Astrocyte (in vitro differentiated cells and primary cell): ENCODE data around the gene PIM3. TPM values are rescaled to one million over a fixed set of nuclear protein-coding genes. Genes with fewer than 3 reads are reported as not detected.

Experiments used
- DNase-seq: peaks from one replicate; pipeline ENCODE4 v3.0.0-alpha.2; 2010; ENCODE audit warnings: low read depth
- FAIRE-seq: peaks from 2 replicates; lab custom pipeline; 2011; peaks lifted over from hg19 to GRCh38; lab: Jason Lieb, UNC
- H2AFZ ChIP-seq: 2 replicates; pipeline ENCODE4 v1.6.0; 2012; ENCODE audit warnings: low read depth, low read length, inconsistent platforms
- H3K27ac ChIP-seq: 2 replicates; pipeline ENCODE4 v1.5.1; 2011; ENCODE audit warnings: low read depth, low read length, inconsistent platforms
- H3K27me3 ChIP-seq: 2 replicates; pipeline ENCODE4 v1.6.0; 2011; ENCODE audit warnings: low read length, inconsistent platforms; ENCODE audit not compliant: insufficient read depth
- H3K36me3 ChIP-seq: 2 replicates; pipeline ENCODE4 v1.5.1; 2011; ENCODE audit warnings: low read length, inconsistent platforms; ENCODE audit not compliant: insufficient read depth
- H3K4me1 ChIP-seq: 2 replicates; pipeline ENCODE4 v1.5.1; 2011; ENCODE audit warnings: low read length, inconsistent platforms; ENCODE audit not compliant: insufficient read depth
- H3K4me2 ChIP-seq: 2 replicates; pipeline ENCODE4 v1.6.0; 2012; ENCODE audit warnings: low read length, inconsistent platforms
- H3K4me3 ChIP-seq: 2 replicates; pipeline ENCODE4 v1.5.1; 2011; ENCODE audit warnings: low read depth, mild to moderate bottlenecking, low read length, inconsistent platforms; ENCODE audit not compliant: insufficient read depth
- H3K79me2 ChIP-seq: 2 replicates; pipeline ENCODE4 v1.6.0; 2012; ENCODE audit warnings: mild to moderate bottlenecking, low read length, inconsistent platforms; ENCODE audit not compliant: insufficient read depth
- H3K9ac ChIP-seq: 2 replicates; pipeline ENCODE4 v1.6.0; 2012; ENCODE audit warnings: mild to moderate bottlenecking, low read length, inconsistent platforms
- H3K9me3 ChIP-seq: 2 replicates; pipeline ENCODE4 v1.5.1; 2012; ENCODE audit warnings: low read depth, mild to moderate bottlenecking, low read length, inconsistent platforms; ENCODE audit not compliant: insufficient read depth
- H4K20me1 ChIP-seq: 2 replicates; pipeline ENCODE4 v1.6.0; 2012; ENCODE audit warnings: low read length, inconsistent platforms; ENCODE audit not compliant: insufficient read depth
- H3K27ac Mint-ChIP-seq: one replicate; pipeline ENCODE4 v1.8.0; 2021; ENCODE audit warnings: mild to moderate bottlenecking, mixed read lengths; ENCODE audit not compliant: unreplicated experiment
- H3K27me3 Mint-ChIP-seq: one replicate; pipeline ENCODE4 v1.8.0; 2021; ENCODE audit warnings: low read depth, mixed read lengths; ENCODE audit not compliant: unreplicated experiment
- H3K36me3 Mint-ChIP-seq: one replicate; pipeline ENCODE4 v1.8.0; 2021; ENCODE audit warnings: low read depth, mixed read lengths; ENCODE audit not compliant: unreplicated experiment
- H3K4me1 Mint-ChIP-seq: one replicate; pipeline ENCODE4 v1.8.0; 2021; ENCODE audit warnings: low read depth, mixed read lengths; ENCODE audit not compliant: unreplicated experiment
- H3K4me3 Mint-ChIP-seq: one replicate; pipeline ENCODE4 v1.8.0; 2021; ENCODE audit warnings: mild to moderate bottlenecking, moderate library complexity, mixed read lengths; ENCODE audit not compliant: unreplicated experiment
- H3K9me3 Mint-ChIP-seq: one replicate; pipeline ENCODE4 v1.8.0; 2021; ENCODE audit warnings: mild to moderate bottlenecking, mixed read lengths; ENCODE audit not compliant: unreplicated experiment
- CTCF ChIP-seq: IDR thresholded peaks from 2 replicates; pipeline ENCODE4 v1.5.1; 2011; ENCODE audit warnings: low read depth, mild to moderate bottlenecking, inconsistent platforms, low read length, moderate library complexity; ENCODE audit not compliant: insufficient read depth
- EZH2 ChIP-seq: IDR thresholded peaks from 2 replicates; pipeline ENCODE4 v1.6.1; 2012; ENCODE audit warnings: mild to moderate bottlenecking, low read length, inconsistent platforms; ENCODE audit not compliant: insufficient read depth
- total RNA-seq: library from RNA; stranded (reverse); gene quantifications from 2 replicates; pipeline ENCODE4 v1.2.1, GENCODE V29; 2021

PIM3 gene
- total RNA-seq, 1 donor from 2014 or later, result 15.5 TPM

GRCh38 chr22:49949914-49950292 is 10.7 kb upstream of the PIM3 start:
- peaks cover 6% of the 10 kb centered on the region for H3K4me1 Mint-ChIP-seq
- Histone ChIP-seq H3K4me1 (peaks cover 12% of the 10 kb centered on the region), H3K79me2 (no peaks in the 10 kb centered on the region), H3K27ac (no peak overlapping the region), H3K9ac (no peak overlapping the region), H4K20me1 (no peaks in the 10 kb centered on the region), H2AFZ (no peak overlapping the region), H3K27me3 (no peaks in the 10 kb centered on the region), H3K4me3 (no peak overlapping the region), H3K9me3 (no peaks in the 10 kb centered on the region), H3K4me2 (no peak overlapping the region), H3K36me3 (no peaks in the 10 kb centered on the region)
- no peaks in the 10 kb centered on the region for H3K36me3 Mint-ChIP-seq
- DNase-seq, result no peak
- H3K27ac Mint-ChIP-seq, result no peak overlapping the region
- TF ChIP-seq CTCF, result no peak
- no peak for TF ChIP-seq EZH2
- peaks cover 4% of the 10 kb centered on the region for H3K27me3 Mint-ChIP-seq
- no peak overlapping the region for H3K4me3 Mint-ChIP-seq
- H3K9me3 Mint-ChIP-seq, result no peaks in the 10 kb centered on the region
- no peak for FAIRE-seq

GRCh38 chr22:49950396-49950994 is 10.1 kb upstream of the PIM3 start:
- H3K4me3 ChIP-seq, result no peak overlapping the region
- no peaks in the 10 kb centered on the region for H3K36me3 ChIP-seq
- H3K36me3 Mint-ChIP-seq, result no peaks in the 10 kb centered on the region
- H3K27ac ChIP-seq, result no peak overlapping the region
- peaks cover 6% of the 10 kb centered on the region for H3K4me1 Mint-ChIP-seq
- no peak overlapping the region for H3K9ac ChIP-seq
- H3K4me3 Mint-ChIP-seq, result no peak overlapping the region
- H2AFZ ChIP-seq, result no peak overlapping the region
- DNase-seq (no peak), FAIRE-seq (no peak)
- no peaks in the 10 kb centered on the region for H3K27me3 ChIP-seq
- no peaks in the 10 kb centered on the region for H3K79me2 ChIP-seq
- no peaks in the 10 kb centered on the region for H4K20me1 ChIP-seq
- H3K4me2 ChIP-seq, result no peak overlapping the region
- peaks cover 6% of the 10 kb centered on the region for H3K27me3 Mint-ChIP-seq
- H3K9me3 ChIP-seq, result no peaks in the 10 kb centered on the region
- peaks cover 12% of the 10 kb centered on the region for H3K4me1 ChIP-seq
- TF ChIP-seq CTCF (no peak), EZH2 (no peak)
- H3K9me3 Mint-ChIP-seq, result no peaks in the 10 kb centered on the region
- H3K27ac Mint-ChIP-seq, result no peak overlapping the region

- Histone ChIP-seq H3K27me3 (no peaks in the 10 kb centered on the region), H3K4me3 (no peak overlapping the region), H3K36me3 (no peaks in the 10 kb centered on the region), H3K27ac (no peak overlapping the region), H3K9me3 (no peaks in the 10 kb centered on the region), H3K4me2 (no peak overlapping the region), H2AFZ (no peak overlapping the region), H3K4me1 (peaks cover 12% of the 10 kb centered on the region), H3K79me2 (no peaks in the 10 kb centered on the region), H4K20me1 (no peaks in the 10 kb centered on the region), H3K9ac (no peak overlapping the region)
- Mint-ChIP-seq H3K36me3 (no peaks in the 10 kb centered on the region), H3K9me3 (no peaks in the 10 kb centered on the region), H3K27me3 (peaks cover 4% of the 10 kb centered on the region), H3K27ac (no peak overlapping the region), H3K4me3 (no peak overlapping the region), H3K4me1 (peaks cover 6% of the 10 kb centered on the region)
- no peak for TF ChIP-seq EZH2
- TF ChIP-seq CTCF, result no peak
- DNase-seq (no peak), FAIRE-seq (no peak)
Measured at GRCh38 chr22:49951000-49951677, 9.4 kb upstream of the PIM3 start.
